B cell (primary cell): ENCODE measurements around the gene ARHGAP12. TPM values are rescaled to one million over a fixed set of nuclear protein-coding genes. Genes with fewer than 3 reads are reported as not detected.

Experiments used
- ATAC-seq: fragments of 200-7000 bp; cut with Tn5 transposase; one replicate; pipeline ENCODE4 v1.10.0; 2021; ENCODE audit warnings: low read depth, mild to moderate bottlenecking, moderate number of reproducible peaks, moderate library complexity
- CTCF ChIA-PET: fragments of 350-600 bp; sonication (Branson Sonifier 250); formaldehyde crosslinking; loops from one replicate; lab custom pipeline; 2021; ENCODE audit warnings: antibody characterized with exemption, inconsistent platforms; lab: Charles Lee
- POLR2A ChIA-PET: fragments of 350-600 bp; sonication (Branson Sonifier 250); formaldehyde crosslinking; loops from one replicate; lab custom pipeline; 2021; ENCODE audit warnings: antibody characterized with exemption; lab: Charles Lee
- DNase-seq: peaks from one replicate; pipeline ENCODE4 v3.0.0; 2013
- H2AFZ ChIP-seq: 2 replicates; pipeline ENCODE4 v1.6.1; 2012; ENCODE audit warnings: mild to moderate bottlenecking, low read depth, low read length; ENCODE audit not compliant: insufficient read depth, poor library complexity, severe bottlenecking
- H3K27ac ChIP-seq, 2 donors: 1 replicate in 1 of 2; 2 replicates in 1 of 2; pipeline ENCODE4 v1.5.1; 2012 to 2013; ENCODE audit warnings: low read length in 2 of 2, mild to moderate bottlenecking in 2 of 2, moderate library complexity in 1 of 2
- H3K27me3 ChIP-seq, 4 experiments: fragments of 200-600 bp in 1 of 4; sonication (generic) in 1 of 4; replicated peaks in 1 of 4; 1 replicate in 2 of 4; 2 replicates in 2 of 4; pipeline versions ENCODE4 v1.6.1 to v1.7.0; 2013 to 2016; ENCODE audit warnings: low read length in 3 of 4, mild to moderate bottlenecking in 2 of 4, mixed read lengths in 1 of 4, moderate library complexity in 1 of 4; ENCODE audit not compliant: insufficient read depth in 4 of 4, control insufficient read depth in 3 of 4; ENCODE audit errors: control extremely low read depth in 1 of 4
- H3K36me3 ChIP-seq, 2 experiments: replicated peaks in 1 of 2; 1 replicate in 1 of 2; 2 replicates in 1 of 2; pipeline versions ENCODE4 v1.6.1 to v1.7.1; 2013; ENCODE audit warnings: low read length in 1 of 2; ENCODE audit not compliant: insufficient read depth in 2 of 2, control insufficient read depth in 1 of 2; ENCODE audit errors: control extremely low read depth in 1 of 2, extremely low read depth in 1 of 2
- H3K4me1 ChIP-seq, 2 donors: fragments of 200-600 bp in 1 of 2; sonication (generic) in 1 of 2; 1 replicate in 1 of 2; 2 replicates in 1 of 2; pipeline versions ENCODE4 v1.5.1 to v1.6.1; 2013 to 2017; ENCODE audit warnings: low read length in 2 of 2; ENCODE audit not compliant: control insufficient read depth in 2 of 2, insufficient read depth in 2 of 2
- H3K4me2 ChIP-seq: replicated peaks from 2 replicates; pipeline ENCODE3; 2012; ENCODE audit warnings: mild to moderate bottlenecking, low read depth, low read length; ENCODE audit not compliant: poor library complexity, severe bottlenecking
- H3K4me3 ChIP-seq, 5 experiments: fragments of 200-600 bp in 1 of 5; sonication (generic) in 1 of 5; 1 replicate in 3 of 5; 2 replicates in 2 of 5; pipeline versions ENCODE4 v1.5.1 to v1.7.0; 2011 to 2016; ENCODE audit warnings: low read length in 4 of 5, mild to moderate bottlenecking in 4 of 5, low read depth in 2 of 5, control low read depth in 1 of 5, moderate library complexity in 1 of 5; ENCODE audit not compliant: insufficient read depth in 1 of 5; ENCODE audit errors: control extremely low read depth in 1 of 5, extremely low read depth in 1 of 5
- H3K79me2 ChIP-seq: fragments of 200-600 bp; sonication (generic); one replicate; pipeline ENCODE4 v1.6.0; 2016; ENCODE audit warnings: low read length; ENCODE audit not compliant: control insufficient read depth, insufficient read depth
- H3K9ac ChIP-seq: fragments of 200-600 bp; sonication (generic); 2 replicates; pipeline ENCODE4 v1.6.1; 2017; ENCODE audit warnings: mild to moderate bottlenecking, low read length, moderate library complexity
- H3K9me3 ChIP-seq, 3 donors: one replicate each; pipeline versions ENCODE4 v1.6.1 to v1.7.1; 2013; ENCODE audit warnings: low read length in 2 of 3; ENCODE audit not compliant: control insufficient read depth in 2 of 3, insufficient read depth in 1 of 3; ENCODE audit errors: control extremely low read depth in 1 of 3
- H4K20me1 ChIP-seq: 2 replicates; pipeline ENCODE4 v1.6.0; 2012; ENCODE audit warnings: mild to moderate bottlenecking, low read length; ENCODE audit not compliant: insufficient read depth, control insufficient read depth, poor library complexity, severe bottlenecking
- H3K27ac Mint-ChIP-seq: one replicate; pipeline ENCODE4 v1.8.0; 2021; ENCODE audit warnings: mixed read lengths
- H3K27me3 Mint-ChIP-seq: one replicate; pipeline ENCODE4 v1.8.0; 2021; ENCODE audit warnings: mixed read lengths
- H3K4me1 Mint-ChIP-seq: one replicate; pipeline ENCODE4 v1.8.0; 2021; ENCODE audit warnings: mixed read lengths
- H3K4me3 Mint-ChIP-seq: one replicate; pipeline ENCODE4 v1.8.0; 2021; ENCODE audit warnings: mixed read lengths
- H3K9me3 Mint-ChIP-seq: one replicate; pipeline ENCODE4 v1.8.0; 2022; ENCODE audit warnings: mixed read lengths; ENCODE audit not compliant: insufficient read depth
- EZH2 ChIP-seq: IDR thresholded peaks from 2 replicates; pipeline ENCODE4 v1.6.1; 2012; ENCODE audit warnings: borderline replicate concordance, low read depth, mild to moderate bottlenecking, moderate library complexity, low read length; ENCODE audit not compliant: insufficient read depth, poor library complexity, severe bottlenecking
- WGBS: methylation state at CpG from one replicate; pipeline ENCODE4 v1.1.5; 2013; ENCODE audit warnings: missing lambda C conversion rate; ENCODE audit not compliant: insufficient coverage; 5-methylcytosine and 5-hydroxymethylcytosine counted together
- intact Hi-C: fragments of 100-400 bp; cut with micrococcal nuclease; formaldehyde crosslinking; loops from one replicate; pipeline ENCODE4 v1.10.0; 2022
- polyA plus RNA-seq: library from polyadenylated mRNA; depleted of rRNA; stranded (reverse); fragments of >200 nt; gene quantifications from 2 replicates; pipeline ENCODE4 v1.2.3, GENCODE V29; 2012
- total RNA-seq, 2 donors: library from RNA; stranded (reverse); fragments of 120-200 nt in 1 of 2; gene quantifications; 1 replicate in 1 of 2; 2 replicates in 1 of 2; pipeline versions ENCODE4 v1.2.3 to v1.2.4, GENCODE V29; 2013 to 2022
- TF ChIP-seq, protein P1 (sequence below): fragments of 200-600 bp; IDR thresholded peaks from one replicate; pipeline ENCODE4 v1.8.0; 2022; ENCODE audit warnings: antibody characterized with exemption, mild to moderate bottlenecking

Gene ARHGAP12
- total and polyA plus RNA-seq, 2 donors (not counting 1 experiment from before 2014, with no cell fraction given), result 12.3 to 45.3 TPM

DNA sequence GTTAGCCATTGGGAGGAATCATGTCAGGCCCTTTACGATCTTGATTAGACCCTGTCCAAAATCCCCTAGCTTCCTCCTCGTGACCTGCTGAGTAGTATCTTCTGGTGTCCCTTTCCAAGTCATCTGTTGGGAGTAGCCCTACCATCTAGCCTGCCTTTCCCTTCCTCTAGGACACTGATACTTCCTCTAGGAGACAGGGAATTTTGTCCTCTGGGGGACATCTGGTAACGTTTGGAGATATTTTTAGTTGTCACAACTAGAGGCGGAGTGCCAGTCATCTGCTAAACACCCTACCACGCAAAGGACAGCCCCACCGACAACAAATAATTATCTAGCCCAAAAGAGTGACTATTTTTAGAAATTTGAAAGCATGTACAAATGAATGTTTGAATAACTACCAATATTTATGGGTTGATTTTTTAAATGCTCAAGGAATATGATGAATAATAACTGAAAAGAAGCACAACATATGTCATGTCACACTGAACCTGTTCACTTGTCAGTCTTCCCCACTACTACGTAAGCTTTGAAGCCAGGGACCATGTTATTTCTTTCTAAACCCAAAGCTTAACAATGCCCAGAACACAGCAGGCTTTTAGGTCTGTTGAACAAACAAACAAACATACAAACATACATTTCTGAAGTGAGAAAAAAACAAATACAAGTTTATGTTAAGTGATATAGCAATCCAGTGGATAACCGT, 105.9 kb downstream of the ARHGAP12 start:
- ChIA-PET CTCF (interaction anchor here (0.6 to 2.6 kb wide), 3 partner anchors 11 to 446 kb away, joined by 3 to 10 read pairs (median 3); no protein-coding TSS in a partner anchor), POLR2A (no interaction called here)
- TF ChIP-seq EZH2, result no peak
- TF ChIP-seq, protein P1, sequence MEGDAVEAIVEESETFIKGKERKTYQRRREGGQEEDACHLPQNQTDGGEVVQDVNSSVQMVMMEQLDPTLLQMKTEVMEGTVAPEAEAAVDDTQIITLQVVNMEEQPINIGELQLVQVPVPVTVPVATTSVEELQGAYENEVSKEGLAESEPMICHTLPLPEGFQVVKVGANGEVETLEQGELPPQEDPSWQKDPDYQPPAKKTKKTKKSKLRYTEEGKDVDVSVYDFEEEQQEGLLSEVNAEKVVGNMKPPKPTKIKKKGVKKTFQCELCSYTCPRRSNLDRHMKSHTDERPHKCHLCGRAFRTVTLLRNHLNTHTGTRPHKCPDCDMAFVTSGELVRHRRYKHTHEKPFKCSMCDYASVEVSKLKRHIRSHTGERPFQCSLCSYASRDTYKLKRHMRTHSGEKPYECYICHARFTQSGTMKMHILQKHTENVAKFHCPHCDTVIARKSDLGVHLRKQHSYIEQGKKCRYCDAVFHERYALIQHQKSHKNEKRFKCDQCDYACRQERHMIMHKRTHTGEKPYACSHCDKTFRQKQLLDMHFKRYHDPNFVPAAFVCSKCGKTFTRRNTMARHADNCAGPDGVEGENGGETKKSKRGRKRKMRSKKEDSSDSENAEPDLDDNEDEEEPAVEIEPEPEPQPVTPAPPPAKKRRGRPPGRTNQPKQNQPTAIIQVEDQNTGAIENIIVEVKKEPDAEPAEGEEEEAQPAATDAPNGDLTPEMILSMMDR, result no peak
- Mint-ChIP-seq H3K27me3 (no peaks in the 10 kb centered on the region), H3K27ac (no peak overlapping the region), H3K9me3 (no peaks in the 10 kb centered on the region), H3K4me3 (no peak overlapping the region), H3K4me1 (no peaks in the 10 kb centered on the region)
- no peaks in the 10 kb centered on the region for H3K4me1 ChIP-seq
- H3K9ac ChIP-seq, result no peak overlapping the region
- H3K9me3 ChIP-seq, result no peaks in the 10 kb centered on the region
- H3K36me3 ChIP-seq, result peaks cover 0 to 13% of the 10 kb centered on the region in 2 experiments
- H2AFZ ChIP-seq, result no peak overlapping the region
- no peak overlapping the region for H3K4me3 ChIP-seq
- H3K27ac ChIP-seq, result no peak overlapping the region
- no peaks in the 10 kb centered on the region for H4K20me1 ChIP-seq
- intact Hi-C loops, result no loop called here
- DNase-seq (no peak), ATAC-seq (no peak)
- 100% methylated on average over 1 of the region's 8 CpGs for WGBS
- no peaks in the 10 kb centered on the region for H3K27me3 ChIP-seq
- no peaks in the 10 kb centered on the region for H3K79me2 ChIP-seq
- no peak overlapping the region for H3K4me2 ChIP-seq

DNA sequence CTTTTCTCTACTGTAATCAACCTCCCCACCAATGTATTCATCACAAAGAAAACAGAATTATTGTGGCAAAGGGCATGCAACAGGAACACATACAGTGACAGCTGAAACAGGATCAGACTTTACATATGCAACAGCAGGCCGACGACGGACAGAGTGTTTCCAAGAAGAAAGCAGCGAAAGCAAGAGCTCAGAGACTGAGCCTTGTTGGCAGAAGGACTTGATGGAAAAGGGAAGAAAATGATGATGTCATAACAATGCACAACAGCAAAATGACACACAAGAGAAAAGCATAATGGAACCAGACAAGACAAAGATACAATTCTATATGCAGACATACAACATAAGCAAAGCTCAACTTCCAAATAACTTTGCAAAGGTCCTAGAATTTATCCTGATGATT, 106.5 kb downstream of the ARHGAP12 start:
- Histone ChIP-seq H3K36me3 (peaks cover 0 to 16% of the 10 kb centered on the region in 2 experiments), H3K27ac (no peak overlapping the region), H3K4me3 (no peak overlapping the region), H3K79me2 (no peaks in the 10 kb centered on the region), H4K20me1 (no peaks in the 10 kb centered on the region), H3K4me1 (no peaks in the 10 kb centered on the region), H3K9ac (no peak overlapping the region), H3K9me3 (no peaks in the 10 kb centered on the region), H3K27me3 (no peaks in the 10 kb centered on the region), H2AFZ (no peak overlapping the region), H3K4me2 (no peak overlapping the region)
- DNase-seq, result no peak
- no peak overlapping the region for H3K27ac Mint-ChIP-seq
- TF ChIP-seq, protein P1, result no peak
- TF ChIP-seq EZH2, result no peak
- no peak for ATAC-seq
- H3K4me1 Mint-ChIP-seq, result no peaks in the 10 kb centered on the region
- CTCF ChIA-PET, result interaction anchor here (0.6 to 2.6 kb wide), 4 partner anchors 9 to 445 kb away, joined by 3 to 10 read pairs (median 3); no protein-coding TSS in a partner anchor
- POLR2A ChIA-PET, result no interaction called here
- H3K4me3 Mint-ChIP-seq, result no peak overlapping the region
- intact Hi-C loops, result no loop called here
- H3K9me3 Mint-ChIP-seq, result no peaks in the 10 kb centered on the region
- 95% methylated on average over 3 of the region's 4 CpGs for WGBS
- H3K27me3 Mint-ChIP-seq, result no peaks in the 10 kb centered on the region
